ENCODE results near the gene PPP2R5E.

PPP2R5E gene

DNA sequence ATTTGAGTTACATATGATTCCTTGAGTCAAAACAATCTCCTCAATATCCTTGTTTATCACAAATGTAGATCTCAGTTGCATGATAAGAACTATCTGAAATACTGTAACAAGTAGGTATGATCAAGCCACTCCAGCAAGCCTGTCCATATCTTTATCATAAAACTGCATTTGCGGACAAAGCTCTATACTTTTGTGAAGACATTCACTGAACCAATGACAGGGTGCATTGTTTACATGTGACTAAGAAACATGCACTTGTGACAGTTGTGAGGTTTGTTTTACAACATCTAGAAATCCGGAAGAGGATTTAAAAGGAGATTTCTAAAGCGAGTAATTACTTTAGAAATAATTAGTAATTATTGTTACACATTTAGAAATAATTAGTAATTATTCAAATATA, 111.7 kb downstream of the PPP2R5E start:
- no peak overlapping the region for H3K4me3 ChIP-seq (replicated peaks; ENCODE audit: low read depth, low read length)
- no peak for DNase-seq (ENCODE audit: low read depth)
- TF ChIP-seq, protein P1, sequence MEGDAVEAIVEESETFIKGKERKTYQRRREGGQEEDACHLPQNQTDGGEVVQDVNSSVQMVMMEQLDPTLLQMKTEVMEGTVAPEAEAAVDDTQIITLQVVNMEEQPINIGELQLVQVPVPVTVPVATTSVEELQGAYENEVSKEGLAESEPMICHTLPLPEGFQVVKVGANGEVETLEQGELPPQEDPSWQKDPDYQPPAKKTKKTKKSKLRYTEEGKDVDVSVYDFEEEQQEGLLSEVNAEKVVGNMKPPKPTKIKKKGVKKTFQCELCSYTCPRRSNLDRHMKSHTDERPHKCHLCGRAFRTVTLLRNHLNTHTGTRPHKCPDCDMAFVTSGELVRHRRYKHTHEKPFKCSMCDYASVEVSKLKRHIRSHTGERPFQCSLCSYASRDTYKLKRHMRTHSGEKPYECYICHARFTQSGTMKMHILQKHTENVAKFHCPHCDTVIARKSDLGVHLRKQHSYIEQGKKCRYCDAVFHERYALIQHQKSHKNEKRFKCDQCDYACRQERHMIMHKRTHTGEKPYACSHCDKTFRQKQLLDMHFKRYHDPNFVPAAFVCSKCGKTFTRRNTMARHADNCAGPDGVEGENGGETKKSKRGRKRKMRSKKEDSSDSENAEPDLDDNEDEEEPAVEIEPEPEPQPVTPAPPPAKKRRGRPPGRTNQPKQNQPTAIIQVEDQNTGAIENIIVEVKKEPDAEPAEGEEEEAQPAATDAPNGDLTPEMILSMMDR (IDR thresholded peaks at IDR 0.05; ENCODE audit: low read length, missing control alignments): no peak

DNA sequence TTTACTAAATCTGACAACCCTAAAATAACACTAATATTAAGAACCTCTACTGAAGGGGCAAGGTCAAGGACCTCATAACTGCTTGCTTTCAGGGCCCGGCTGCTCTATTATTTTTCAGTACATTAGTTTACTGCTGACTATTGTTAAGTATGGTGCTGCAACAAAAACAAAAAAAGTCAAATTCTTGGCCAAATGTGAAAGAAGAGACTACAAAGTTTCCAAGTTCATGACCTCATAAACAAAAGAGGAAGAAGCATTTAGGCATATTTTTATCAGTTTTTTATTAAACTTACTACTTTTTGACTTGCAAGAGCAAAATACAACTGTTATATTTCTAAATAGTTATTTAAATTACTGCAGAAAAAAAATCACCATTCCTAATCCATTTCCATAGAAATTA, 114.7 kb downstream of the PPP2R5E start:
- no peak overlapping the region for H3K4me3 ChIP-seq (replicated peaks; ENCODE audit: low read depth, low read length)
- DNase-seq (ENCODE audit: low read depth): no peak
- TF ChIP-seq, protein P1 (IDR thresholded peaks at IDR 0.05; ENCODE audit: low read length, missing control alignments): no peak

DNA sequence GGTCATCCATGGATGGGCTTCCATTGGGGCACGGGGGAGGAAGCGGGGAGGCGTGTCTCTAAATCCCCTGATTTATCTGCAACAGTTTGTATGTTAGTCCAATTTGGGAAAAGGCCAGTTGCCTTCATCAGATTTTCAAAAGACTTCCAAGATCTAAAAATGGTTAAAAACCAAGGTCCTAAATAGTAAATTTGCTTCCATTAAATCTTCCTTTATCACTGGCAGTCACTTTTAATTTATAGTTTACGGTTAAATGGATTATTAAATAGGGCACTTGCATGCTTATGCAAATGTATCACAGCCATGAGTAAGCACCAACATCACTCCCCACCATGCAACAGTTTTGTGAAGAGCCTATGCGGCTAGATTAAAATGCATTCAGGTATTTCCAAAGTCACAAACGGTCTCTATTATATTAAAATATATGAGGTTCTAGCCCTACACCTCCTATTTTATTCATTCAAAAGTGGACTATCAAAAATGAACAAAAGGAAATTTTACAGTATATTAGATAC, 116.3 kb downstream of the PPP2R5E start:
- H3K4me3 ChIP-seq (replicated peaks; ENCODE audit: low read depth, low read length): no peak overlapping the region
- DNase-seq (ENCODE audit: low read depth): no peak
- TF ChIP-seq, protein P1 (IDR thresholded peaks at IDR 0.05; ENCODE audit: low read length, missing control alignments): no peak

DNA sequence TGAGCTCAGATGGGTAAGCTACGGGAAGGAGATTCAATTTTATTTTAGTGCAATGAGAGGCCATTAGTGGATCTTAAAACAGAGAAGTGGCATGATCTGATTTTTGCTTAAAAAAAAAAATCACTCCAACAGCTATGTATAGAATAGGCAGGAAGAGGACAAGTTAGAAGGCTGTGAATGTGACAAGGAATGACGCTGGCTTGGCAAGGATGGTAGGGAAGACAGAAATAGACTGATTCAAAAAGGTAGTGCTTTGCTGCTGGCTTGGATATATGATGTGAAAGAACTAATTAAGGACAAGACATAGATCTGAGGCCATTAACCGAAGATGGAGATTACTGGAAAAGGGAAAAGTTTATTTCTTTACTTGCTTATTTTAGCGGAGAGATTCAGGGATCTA, 119.3 kb downstream of the PPP2R5E start:
- no peak overlapping the region for H3K4me3 ChIP-seq (replicated peaks; ENCODE audit: low read depth, low read length)
- no peak for DNase-seq (ENCODE audit: low read depth)
- TF ChIP-seq, protein P1 (IDR thresholded peaks at IDR 0.05; ENCODE audit: low read length, missing control alignments): no peak

DNA sequence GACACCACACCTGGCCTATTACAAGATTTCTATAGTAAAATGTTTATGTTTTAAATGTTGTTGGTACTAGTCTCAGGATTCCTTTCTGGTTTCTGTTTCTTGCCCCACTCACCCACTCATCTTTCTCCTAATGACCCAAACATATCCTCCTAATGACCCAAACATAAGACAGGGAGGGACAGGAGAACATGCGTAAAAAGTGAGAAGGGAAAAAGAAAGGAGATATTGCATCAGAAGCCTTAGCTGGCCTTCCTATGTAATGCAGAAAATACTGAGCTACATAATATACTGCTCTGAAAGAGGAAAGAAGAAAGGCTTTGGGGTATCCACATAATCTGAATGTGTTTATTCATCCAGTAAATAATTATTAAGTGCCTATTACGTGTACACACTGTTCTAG, 119.8 kb downstream of the PPP2R5E start:
- no peak for DNase-seq (ENCODE audit: low read depth)
- TF ChIP-seq, protein P1 (IDR thresholded peaks at IDR 0.05; ENCODE audit: low read length, missing control alignments): no peak
- H3K4me3 ChIP-seq (replicated peaks; ENCODE audit: low read depth, low read length): no peak overlapping the region

DNA sequence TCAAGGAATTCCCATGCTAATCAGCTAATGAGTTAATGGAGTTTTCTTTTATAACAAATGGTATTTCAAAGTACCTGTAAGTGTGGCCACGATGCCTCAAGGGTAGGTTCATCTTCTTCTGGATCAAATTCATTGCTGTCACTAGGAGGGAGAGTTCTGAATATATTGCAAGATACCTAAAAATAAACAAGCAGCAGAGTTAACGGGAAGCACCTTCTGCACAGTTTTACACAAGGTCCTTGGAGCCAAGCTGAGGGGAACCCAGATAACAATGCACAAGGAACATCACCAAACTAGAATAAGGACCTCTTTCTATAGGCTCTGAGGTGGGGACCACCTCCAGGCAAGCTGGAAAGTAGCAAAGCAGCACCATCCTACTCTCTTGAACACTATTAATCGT, 121.3 kb downstream of the PPP2R5E start:
- no peak for DNase-seq (ENCODE audit: low read depth)
- no peak overlapping the region for H3K4me3 ChIP-seq (replicated peaks; ENCODE audit: low read depth, low read length)
- TF ChIP-seq, protein P1 (IDR thresholded peaks at IDR 0.05; ENCODE audit: low read length, missing control alignments): no peak

DNA sequence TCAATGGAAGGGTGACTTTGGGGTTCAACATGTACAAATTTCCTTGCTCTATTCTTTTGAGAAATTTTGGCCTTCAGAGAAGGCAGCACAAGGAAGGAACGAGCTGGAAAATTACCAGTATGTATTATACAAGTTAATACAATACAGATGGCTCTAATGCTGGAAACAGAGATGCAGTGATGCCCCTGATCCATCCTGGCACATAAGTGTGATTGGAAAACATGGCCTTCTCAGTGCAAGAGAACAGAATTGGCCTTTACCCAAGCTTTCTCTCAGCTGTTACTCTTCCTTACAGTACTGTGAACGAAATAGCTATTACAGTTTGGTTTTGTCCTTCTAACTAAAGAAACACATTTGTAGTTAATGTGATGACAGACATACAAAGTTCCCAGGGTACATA, 122.0 kb downstream of the PPP2R5E start:
- H3K4me3 ChIP-seq (replicated peaks; ENCODE audit: low read depth, low read length): no peak overlapping the region
- TF ChIP-seq, protein P1 (IDR thresholded peaks at IDR 0.05; ENCODE audit: low read length, missing control alignments): no peak
- DNase-seq (ENCODE audit: low read depth): no peak

All from fibroblast of pulmonary artery (primary cell).